Prostate gland (tissue), 2 donors: ENCODE measurements around the gene ITM2B. TPM values are rescaled to one million over a fixed set of nuclear protein-coding genes. Genes with fewer than 3 reads are reported as not detected.

Experiments
- DNase-seq: peaks from one replicate; pipeline ENCODE4 v3.0.0-alpha.2; 2019; ENCODE audit warnings: low spot score
- H3K27ac ChIP-seq, 2 donors: fragments of 200-600 bp; sonication (generic); 2 replicates each; pipeline ENCODE4 v1.5.1; 2017 to 2019
- H3K27me3 ChIP-seq: fragments of 200-600 bp; sonication (generic); replicated peaks from 2 replicates; pipeline ENCODE4 v1.5.1; 2019; ENCODE audit not compliant: insufficient read depth
- H3K36me3 ChIP-seq, 2 donors: fragments of 200-600 bp; sonication (generic); 1 replicate in 1 of 2; 2 replicates in 1 of 2; pipeline versions ENCODE4 v1.5.1 to v1.8.1; 2017 to 2019
- H3K4me1 ChIP-seq: fragments of 200-600 bp; sonication (generic); replicated peaks from 2 replicates; pipeline ENCODE4 v1.5.1; 2019
- H3K4me3 ChIP-seq, 2 donors: fragments of 200-600 bp; sonication (generic); 2 replicates each; pipeline ENCODE4 v1.5.1; 2017 to 2019
- H3K9me3 ChIP-seq: fragments of 200-600 bp; sonication (generic); 2 replicates; pipeline ENCODE4 v1.5.1; 2017
- POLR2A ChIP-seq: fragments of 450-650 bp; IDR thresholded peaks from one replicate; pipeline ENCODE4 v1.6.1; 2016; ENCODE audit warnings: antibody characterized with exemption, mild to moderate bottlenecking
- POLR2AphosphoS5 ChIP-seq: sonication (generic); formaldehyde crosslinking; IDR thresholded peaks from one replicate; pipeline ENCODE4 v1.6.1; 2017; ENCODE audit warnings: antibody characterized with exemption
- WGBS: methylation state at CpG from one replicate; pipeline ENCODE4 v1.1.5; 2018; 5-methylcytosine and 5-hydroxymethylcytosine counted together
- intact Hi-C: fragments of 100-400 bp; cut with DNase I; formaldehyde crosslinking; loops from one replicate; pipeline ENCODE4 v1.14.2; 2022
- total RNA-seq, 2 donors: library from RNA; depleted of rRNA; stranded (reverse); fragments of >200 nt; gene quantifications; one replicate each; pipeline ENCODE4 v1.1.0, GENCODE V29; 2016
- TF ChIP-seq, protein P1 (sequence below), 4 experiments: fragments of 200-600 bp in 2 of 4; fragments of 450-650 bp in 2 of 4; sonication (generic) in 2 of 4; IDR thresholded peaks; 1 replicate in 3 of 4; 2 replicates in 1 of 4; pipeline ENCODE4 v1.5.1; 2016 to 2019; ENCODE audit warnings: antibody characterized with exemption in 4 of 4, mild to moderate bottlenecking in 2 of 4, moderate library complexity in 2 of 4

ITM2B gene
- total RNA-seq, 2 donors from 2014 or later = 401 to 632 TPM

DNA sequence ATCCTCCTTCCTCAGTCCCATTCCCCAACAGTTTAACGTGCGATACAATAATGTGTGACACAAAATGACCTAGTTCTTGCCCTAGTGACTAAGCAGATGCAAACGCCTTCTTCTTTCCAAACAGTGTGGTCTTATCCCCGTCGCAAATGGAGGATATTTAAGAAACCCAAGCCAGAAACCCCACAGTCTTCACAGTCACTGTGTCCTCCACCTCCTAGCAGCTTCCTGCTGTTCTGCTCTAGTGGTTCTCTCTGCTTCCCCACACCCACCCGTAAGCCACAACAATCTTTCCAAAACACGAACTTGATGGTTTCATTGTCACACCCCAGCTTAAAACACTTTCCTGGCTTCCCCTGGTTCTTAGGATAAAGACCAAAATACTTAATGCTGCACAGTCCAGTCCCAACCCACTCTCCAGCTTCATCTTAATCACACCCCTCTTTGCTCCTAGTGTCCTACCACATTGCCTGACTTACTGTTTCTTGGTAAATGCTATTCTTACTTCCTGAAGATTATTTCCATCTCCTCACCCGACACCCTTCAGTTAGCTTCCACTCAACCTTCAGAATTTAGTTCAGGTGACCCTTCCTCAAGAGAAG lies 32.3 kb downstream of the ITM2B start:
- Histone ChIP-seq H3K36me3 (peaks cover 0 to 8% of the 10 kb centered on the region in 2 donors), H3K4me3 (no peak overlapping the region), H3K27me3 (no peaks in the 10 kb centered on the region), H3K9me3 (no peaks in the 10 kb centered on the region), H3K27ac (no peak overlapping the region), H3K4me1 (no peaks in the 10 kb centered on the region)
- no peak for DNase-seq
- WGBS = 94% methylated on average over 8 of the region's 8 CpGs
- TF ChIP-seq, protein P1, sequence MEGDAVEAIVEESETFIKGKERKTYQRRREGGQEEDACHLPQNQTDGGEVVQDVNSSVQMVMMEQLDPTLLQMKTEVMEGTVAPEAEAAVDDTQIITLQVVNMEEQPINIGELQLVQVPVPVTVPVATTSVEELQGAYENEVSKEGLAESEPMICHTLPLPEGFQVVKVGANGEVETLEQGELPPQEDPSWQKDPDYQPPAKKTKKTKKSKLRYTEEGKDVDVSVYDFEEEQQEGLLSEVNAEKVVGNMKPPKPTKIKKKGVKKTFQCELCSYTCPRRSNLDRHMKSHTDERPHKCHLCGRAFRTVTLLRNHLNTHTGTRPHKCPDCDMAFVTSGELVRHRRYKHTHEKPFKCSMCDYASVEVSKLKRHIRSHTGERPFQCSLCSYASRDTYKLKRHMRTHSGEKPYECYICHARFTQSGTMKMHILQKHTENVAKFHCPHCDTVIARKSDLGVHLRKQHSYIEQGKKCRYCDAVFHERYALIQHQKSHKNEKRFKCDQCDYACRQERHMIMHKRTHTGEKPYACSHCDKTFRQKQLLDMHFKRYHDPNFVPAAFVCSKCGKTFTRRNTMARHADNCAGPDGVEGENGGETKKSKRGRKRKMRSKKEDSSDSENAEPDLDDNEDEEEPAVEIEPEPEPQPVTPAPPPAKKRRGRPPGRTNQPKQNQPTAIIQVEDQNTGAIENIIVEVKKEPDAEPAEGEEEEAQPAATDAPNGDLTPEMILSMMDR (IDR thresholded peaks at IDR 0.05) = no peak
- TF ChIP-seq POLR2A (no peak), POLR2AphosphoS5 (no peak)
- intact Hi-C loops = no loop called here

DNA sequence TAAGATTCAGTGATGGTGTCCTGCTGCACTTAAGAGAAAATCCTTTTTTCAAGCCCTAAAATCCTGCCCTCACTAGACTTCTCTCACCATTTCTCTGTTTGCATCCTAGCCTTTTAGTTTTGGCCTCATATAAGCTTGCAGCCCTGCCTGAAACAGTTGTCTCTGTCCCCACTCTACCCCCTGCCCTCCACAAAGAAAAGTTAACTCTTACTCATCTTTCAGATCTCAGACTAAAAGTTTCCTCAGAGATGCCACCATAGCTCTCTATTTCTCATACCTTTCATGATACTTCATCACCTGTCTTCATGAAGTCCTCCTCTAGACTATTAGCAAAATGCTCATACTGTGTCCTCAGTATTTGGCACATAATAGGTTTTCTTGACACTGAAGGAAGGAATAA lies 33.1 kb downstream of the ITM2B start:
- TF ChIP-seq POLR2A (no peak), POLR2AphosphoS5 (no peak)
- TF ChIP-seq, protein P1 (IDR thresholded peaks at IDR 0.05) = no peak
- intact Hi-C loops = no loop called here
- peaks cover 0 to 3% of the 10 kb centered on the region in 2 donors for H3K36me3 ChIP-seq

DNA sequence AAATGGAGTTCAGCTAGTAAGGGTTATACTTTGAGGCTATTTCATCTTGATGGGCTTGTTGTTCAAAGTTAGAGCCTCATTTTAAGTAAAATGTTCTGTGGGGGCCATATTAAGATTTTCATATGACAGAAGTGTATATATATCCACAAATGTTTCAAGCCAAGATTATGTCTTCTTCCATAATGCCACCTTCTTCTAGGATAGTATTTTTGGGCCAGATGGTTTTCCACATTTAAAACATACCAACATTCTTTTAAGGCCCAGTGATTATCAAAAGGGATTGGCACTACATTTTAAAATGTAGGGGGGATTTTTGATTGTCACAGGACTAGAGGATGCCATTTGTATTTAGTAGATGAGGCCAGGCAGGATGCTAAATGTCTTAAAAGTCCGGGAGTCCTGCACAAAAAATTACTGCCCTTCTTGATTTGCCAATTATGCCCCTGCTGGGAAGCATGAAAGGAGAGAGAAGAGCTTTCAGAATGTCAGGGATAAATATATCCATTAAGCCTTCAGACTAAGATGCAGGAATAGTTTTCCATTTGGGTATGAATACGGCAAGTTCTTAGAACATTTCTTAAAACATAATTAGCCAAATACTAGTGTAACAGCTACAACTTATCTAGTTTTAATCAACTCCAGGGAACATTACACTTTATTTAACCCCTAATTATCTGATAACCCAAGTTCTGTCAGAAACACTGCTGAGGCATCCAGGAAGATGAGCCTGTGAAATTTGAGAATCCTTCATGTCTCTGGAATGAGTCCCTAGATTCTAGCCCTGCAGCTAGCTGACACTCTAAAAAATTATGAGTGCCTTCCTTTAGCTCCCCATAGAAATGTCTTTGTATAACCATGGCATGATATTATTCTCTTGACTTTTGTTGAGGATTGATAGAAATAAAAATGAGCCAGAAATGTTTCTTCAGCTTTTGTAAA lies 34.0 kb downstream of the ITM2B start:
- no peaks in the 10 kb centered on the region for H3K36me3 ChIP-seq
- intact Hi-C loops = no loop called here
- no peaks in the 10 kb centered on the region for H3K9me3 ChIP-seq
- DNase-seq = no peak
- no peak overlapping the region for H3K27ac ChIP-seq
- TF ChIP-seq, protein P1 (IDR thresholded peaks at IDR 0.05) = no peak
- TF ChIP-seq POLR2AphosphoS5 = no peak
- H3K4me3 ChIP-seq = no peak overlapping the region
- H3K4me1 ChIP-seq = no peaks in the 10 kb centered on the region
- H3K27me3 ChIP-seq = no peaks in the 10 kb centered on the region
- WGBS = 70% methylated on average over 2 of the region's 2 CpGs

More for the DNA sequence above, 33.1 kb downstream of the ITM2B start:
- no peak for DNase-seq
- H3K9me3 ChIP-seq = no peaks in the 10 kb centered on the region
- H3K4me3 ChIP-seq = no peak overlapping the region
- no peaks in the 10 kb centered on the region for H3K27me3 ChIP-seq
- no peaks in the 10 kb centered on the region for H3K4me1 ChIP-seq
- no peak overlapping the region for H3K27ac ChIP-seq

DNA sequence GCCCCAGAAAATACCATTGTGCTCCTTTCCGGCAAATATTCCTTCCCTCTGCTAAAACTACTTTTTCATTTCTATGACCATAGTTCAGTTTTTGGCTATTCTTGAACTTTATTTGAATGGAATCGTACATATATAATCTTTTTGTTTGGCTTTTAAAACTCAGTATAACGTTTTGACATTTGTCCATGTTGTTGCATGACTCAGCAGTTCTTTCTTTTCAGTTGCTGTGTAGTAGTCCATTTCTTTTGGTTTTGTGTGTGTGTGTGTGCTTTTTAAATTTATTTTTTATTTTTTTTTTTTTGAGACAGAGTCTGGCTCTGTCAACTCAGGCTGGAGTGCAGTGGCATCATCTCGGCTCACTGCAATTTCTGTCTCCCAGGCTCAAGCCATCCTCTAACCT lies 35.0 kb downstream of the ITM2B start:
- no peak for DNase-seq
- Histone ChIP-seq H3K27me3 (no peaks in the 10 kb centered on the region), H3K36me3 (no peaks in the 10 kb centered on the region), H3K27ac (no peak overlapping the region), H3K4me1 (no peaks in the 10 kb centered on the region), H3K9me3 (no peaks in the 10 kb centered on the region), H3K4me3 (no peak overlapping the region)
- 90% methylated on average over 4 of the region's 4 CpGs for WGBS
- no peak for TF ChIP-seq POLR2A
- TF ChIP-seq, protein P1 (IDR thresholded peaks at IDR 0.05) = no peak
- no peak for TF ChIP-seq POLR2AphosphoS5
- intact Hi-C loops = no loop called here
